H1 (cell line): ENCODE data around the gene SLC25A28. TPM values are rescaled to one million over a fixed set of nuclear protein-coding genes. Genes with fewer than 3 reads are reported as not detected.

Source experiments
- CTCF ChIA-PET: fragments of 300-600 bp; sonication (Branson Sonifier 250); formaldehyde crosslinking; loops from one replicate; lab custom pipeline; 2021; ENCODE audit not compliant: partially characterized antibody; lab: Charles Lee
- POLR2A ChIA-PET: fragments of 300-600 bp; sonication (Branson Sonifier 250); formaldehyde crosslinking; loops from one replicate; lab custom pipeline; 2021; ENCODE audit warnings: inconsistent platforms; ENCODE audit not compliant: partially characterized antibody; lab: Charles Lee
- DNase-seq, 2 experiments: peaks; one replicate each; pipeline versions ENCODE4 v3.0.0 to v3.0.0-alpha.2; 2010 to 2022; ENCODE audit warnings: low spot score in 2 of 2, low read depth in 1 of 2, mixed read lengths in 1 of 2
- FAIRE-seq: peaks from 2 replicates; lab custom pipeline; 2011; peaks lifted over from hg19 to GRCh38; lab: Jason Lieb, UNC
- H2AFZ ChIP-seq: 2 replicates; pipeline ENCODE4 v1.8.1; 2012; ENCODE audit warnings: low read length, inconsistent platforms
- H2AK5ac ChIP-seq: 2 replicates; pipeline ENCODE4 v1.6.1; 2013; ENCODE audit warnings: low read depth, low read length
- H2BK120ac ChIP-seq: replicated peaks from 2 replicates; pipeline ENCODE3; 2013; ENCODE audit warnings: low read depth, low read length, inconsistent platforms
- H2BK12ac ChIP-seq: 2 replicates; pipeline ENCODE4 v1.6.1; 2013; ENCODE audit warnings: low read depth, low read length
- H2BK15ac ChIP-seq: 2 replicates; pipeline ENCODE4 v1.6.1; 2013; ENCODE audit warnings: low read length
- H2BK20ac ChIP-seq: 2 replicates; pipeline ENCODE4 v1.6.1; 2013; ENCODE audit warnings: low read length
- H2BK5ac ChIP-seq: 2 replicates; pipeline ENCODE4 v1.6.1; 2013; ENCODE audit warnings: low read depth, low read length
- H3K14ac ChIP-seq: 2 replicates; pipeline ENCODE4 v1.6.1; 2013; ENCODE audit warnings: inconsistent platforms; ENCODE audit not compliant: insufficient read length
- H3K18ac ChIP-seq: 2 replicates; pipeline ENCODE4 v1.6.1; 2013; ENCODE audit warnings: low read length; ENCODE audit errors: extremely low read depth
- H3K23ac ChIP-seq: 2 replicates; pipeline ENCODE4 v1.6.1; 2013; ENCODE audit warnings: inconsistent platforms; ENCODE audit not compliant: insufficient read length
- H3K23me2 ChIP-seq: 2 replicates; pipeline ENCODE4 v1.6.1; 2013; ENCODE audit warnings: low read depth, low read length
- H3K27ac ChIP-seq: 2 replicates; pipeline ENCODE4 v1.6.1; 2011; ENCODE audit warnings: low read depth, low read length, inconsistent platforms
- H3K27me3 ChIP-seq, 4 experiments: replicated peaks in 1 of 4; 1 replicate in 1 of 4; 2 replicates in 3 of 4; pipeline versions ENCODE4 v1.6.1 to v1.8.1; 2011 to 2013; ENCODE audit warnings: low read length in 3 of 4, mild to moderate bottlenecking in 3 of 4, inconsistent platforms in 2 of 4, mixed read lengths in 2 of 4, moderate library complexity in 1 of 4; ENCODE audit not compliant: control insufficient read depth in 3 of 4, insufficient read depth in 3 of 4; ENCODE audit errors: extremely low read depth in 1 of 4
- H3K36me3 ChIP-seq, 4 experiments: 2 replicates each; pipeline versions ENCODE4 v1.6.1 to v1.8.1; 2011 to 2013; ENCODE audit warnings: mild to moderate bottlenecking in 4 of 4, low read length in 3 of 4, moderate library complexity in 2 of 4, control low read depth in 1 of 4, inconsistent platforms in 1 of 4; ENCODE audit not compliant: insufficient read depth in 4 of 4, control insufficient read depth in 2 of 4
- H3K4ac ChIP-seq: replicated peaks from 2 replicates; pipeline ENCODE3; 2013; ENCODE audit warnings: low read length, low read depth, mixed read lengths, inconsistent platforms; ENCODE audit not compliant: insufficient read length
- H3K4me1 ChIP-seq, 4 experiments: replicated peaks in 1 of 4; 1 replicate in 1 of 4; 2 replicates in 3 of 4; pipeline versions ENCODE4 v1.6.1 to v1.8.1; 2011 to 2013; ENCODE audit warnings: low read length in 3 of 4, inconsistent platforms in 2 of 4, mixed read lengths in 1 of 4; ENCODE audit not compliant: insufficient read depth in 4 of 4, control insufficient read depth in 3 of 4
- H3K4me2 ChIP-seq, 2 experiments: 2 replicates each; pipeline versions ENCODE4 v1.6.1 to v1.8.1; 2011 to 2013; ENCODE audit warnings: low read depth in 2 of 2, low read length in 2 of 2, control low read depth in 1 of 2, inconsistent platforms in 1 of 2, mild to moderate bottlenecking in 1 of 2; ENCODE audit not compliant: insufficient read depth in 1 of 2
- H3K4me3 ChIP-seq, 4 experiments: fragments of 200-600, 300-600 bp in 1 of 4; sonication (generic), shearing (Covaris generic), sonication (Bioruptor Twin) in 1 of 4; 2 replicates each; pipeline versions ENCODE4 v1.5.1 to v1.8.1; 2011 to 2016; ENCODE audit warnings: low read length in 4 of 4, low read depth in 3 of 4, control low read depth in 2 of 4, inconsistent platforms in 2 of 4, mild to moderate bottlenecking in 2 of 4, mixed read lengths in 1 of 4, moderate library complexity in 1 of 4; ENCODE audit not compliant: insufficient read depth in 2 of 4; ENCODE audit errors: extremely low read depth in 1 of 4
- H3K56ac ChIP-seq: replicated peaks from 2 replicates; pipeline ENCODE3; 2013; ENCODE audit warnings: low read depth, mild to moderate bottlenecking, mixed read lengths, low read length, inconsistent platforms; ENCODE audit not compliant: insufficient read length
- H3K79me1 ChIP-seq: 2 replicates; pipeline ENCODE4 v1.6.1; 2013; ENCODE audit warnings: low read depth, low read length, control low read depth
- H3K79me2 ChIP-seq, 2 experiments: 2 replicates each; pipeline versions ENCODE4 v1.6.1 to v1.8.1; 2012 to 2013; ENCODE audit warnings: low read length in 2 of 2, mild to moderate bottlenecking in 2 of 2, inconsistent platforms in 1 of 2; ENCODE audit not compliant: insufficient read depth in 2 of 2, control insufficient read depth in 1 of 2
- H3K9ac ChIP-seq, 4 experiments: replicated peaks in 1 of 4; 1 replicate in 1 of 4; 2 replicates in 3 of 4; pipeline versions ENCODE4 v1.6.1 to v1.8.1; 2011 to 2013; ENCODE audit warnings: low read depth in 3 of 4, low read length in 3 of 4, control low read depth in 2 of 4, mild to moderate bottlenecking in 2 of 4, moderate library complexity in 2 of 4, inconsistent platforms in 1 of 4; ENCODE audit errors: extremely low read depth in 1 of 4
- H3K9me3 ChIP-seq, 2 experiments: 2 replicates each; pipeline versions ENCODE4 v1.6.1 to v1.8.1; 2012 to 2013; ENCODE audit warnings: mild to moderate bottlenecking in 2 of 2, moderate library complexity in 2 of 2, control low read depth in 1 of 2, inconsistent platforms in 1 of 2, low read depth in 1 of 2, low read length in 1 of 2, mixed read lengths in 1 of 2; ENCODE audit not compliant: insufficient read depth in 2 of 2
- H4K20me1 ChIP-seq, 2 experiments: replicated peaks in 1 of 2; 2 replicates each; pipeline versions ENCODE3 to v1.8.1; 2011 to 2013; ENCODE audit warnings: inconsistent platforms in 2 of 2, low read length in 2 of 2, mild to moderate bottlenecking in 1 of 2; ENCODE audit not compliant: insufficient read depth in 2 of 2, control insufficient read depth in 1 of 2
- H4K5ac ChIP-seq: 2 replicates; pipeline ENCODE4 v1.6.1; 2013; ENCODE audit warnings: low read length, low read depth, mixed read lengths, inconsistent platforms; ENCODE audit not compliant: insufficient read length
- H4K8ac ChIP-seq: 2 replicates; pipeline ENCODE4 v1.8.0; 2013; ENCODE audit warnings: mild to moderate bottlenecking, moderate library complexity, low read length, inconsistent platforms; ENCODE audit not compliant: insufficient read depth; ENCODE audit errors: extremely low read depth
- H4K91ac ChIP-seq: replicated peaks from 2 replicates; pipeline ENCODE3; 2013; ENCODE audit warnings: low read length, mixed read lengths, inconsistent platforms; ENCODE audit not compliant: insufficient read length
- ASH2L ChIP-seq: fragments of 200-600, 300-600 bp; sonication (generic); IDR thresholded peaks from one replicate; pipeline ENCODE4 v1.7.1; 2017; ENCODE audit warnings: low read length
- BCL11A ChIP-seq, 2 experiments: IDR thresholded peaks; one replicate each; pipeline ENCODE4 v1.6.1; 2011; ENCODE audit warnings: low read depth in 2 of 2, low read length in 2 of 2, mild to moderate bottlenecking in 2 of 2
- HDAC6 ChIP-seq: IDR thresholded peaks from one replicate; pipeline ENCODE4 v1.7.1; 2012; ENCODE audit warnings: low read depth, mild to moderate bottlenecking, inconsistent platforms, low read length, moderate library complexity
- JUN ChIP-seq: IDR thresholded peaks from 2 replicates; pipeline ENCODE4 v1.6.1; 2011; ENCODE audit warnings: low read depth, mild to moderate bottlenecking, improper control_type of control experiment, low read length
- KDM4A ChIP-seq: IDR thresholded peaks from one replicate; pipeline ENCODE4 v1.7.1; 2012; ENCODE audit warnings: low read depth, mild to moderate bottlenecking, moderate library complexity, low read length, inconsistent platforms; ENCODE audit not compliant: severe bottlenecking
- PHF8 ChIP-seq: fragments of 200-600 bp; sonication (generic); conservative IDR thresholded peaks from 2 replicates; pipeline ENCODE4 v1.7.1; 2012; ENCODE audit warnings: low read depth, mild to moderate bottlenecking, inconsistent platforms, low read length, moderate library complexity
- POLR2AphosphoS5 ChIP-seq: IDR thresholded peaks from 2 replicates; pipeline ENCODE4 v1.6.1; 2011; ENCODE audit warnings: low read depth, low read length
- RNF2 ChIP-seq: fragments of 200-900, 300-1000 bp; sonication (generic); IDR thresholded peaks from 2 replicates; pipeline ENCODE4 v1.7.1; 2016; ENCODE audit warnings: borderline replicate concordance, low read depth, mild to moderate bottlenecking, antibody characterized with exemption, low read length; ENCODE audit not compliant: poor library complexity, severe bottlenecking; ENCODE audit errors: missing control alignments
- SP4 ChIP-seq: IDR thresholded peaks from 2 replicates; pipeline ENCODE4 v1.6.1; 2012; ENCODE audit warnings: low read length, inconsistent platforms
- TBP ChIP-seq: IDR thresholded peaks from 2 replicates; pipeline ENCODE4 v1.6.1; 2011; ENCODE audit warnings: low read depth, low read length, improper control_type of control experiment
- YY1 ChIP-seq: IDR thresholded peaks from 2 replicates; pipeline ENCODE4 v1.6.1; 2011; ENCODE audit warnings: low read depth, mild to moderate bottlenecking, low read length
- WGBS, 2 experiments: shearing (Covaris generic) in 1 of 2; methylation state at CpG; one replicate each; pipeline versions ENCODE4 v1.1.6 to v1.1.7; 2013 to 2015; ENCODE audit warnings: low lambda C conversion rate in 2 of 2, mixed read lengths in 2 of 2, inconsistent platforms in 1 of 2, low coverage in 1 of 2, missing lambda C conversion rate in 1 of 2; ENCODE audit not compliant: insufficient replicate concordance in 2 of 2, insufficient coverage in 1 of 2, insufficient read length in 1 of 2; ENCODE audit errors: extremely low coverage in 1 of 2, missing lambda C conversion rate in 1 of 2; 5-methylcytosine and 5-hydroxymethylcytosine counted together
- polyA plus RNA-seq, 7 experiments: library from polyadenylated mRNA; depleted of rRNA in 3 of 7; stranded (reverse) in 5 of 7; unstranded in 2 of 7; fragments of >200 nt in 5 of 7; fragments of 200-250 nt in 2 of 7; gene quantifications; 1 replicate in 5 of 7; 2 replicates in 1 of 7; 4 replicates in 1 of 7; pipeline versions ENCODE4 v1.2.1 to v1.2.3, GENCODE V29; 2011 to 2013; ENCODE audit warnings: missing spikeins in 2 of 7, mixed read lengths in 2 of 7
- total RNA-seq: library from RNA; stranded (reverse); fragmentation: NEBNext Ultra II Directional; extraction: Animal tissue kit (Norgen Biotek cat#: 25700); gene quantifications from 2 replicates; pipeline ENCODE4 v1.2.1, GENCODE V29; 2021

Gene SLC25A28
- total and polyA plus RNA-seq, 2 of the 8 experiments (the other 6 are each of a cell fraction or from before 2014, with no cell fraction given), result 17.2 to 18.5 TPM

DNA sequence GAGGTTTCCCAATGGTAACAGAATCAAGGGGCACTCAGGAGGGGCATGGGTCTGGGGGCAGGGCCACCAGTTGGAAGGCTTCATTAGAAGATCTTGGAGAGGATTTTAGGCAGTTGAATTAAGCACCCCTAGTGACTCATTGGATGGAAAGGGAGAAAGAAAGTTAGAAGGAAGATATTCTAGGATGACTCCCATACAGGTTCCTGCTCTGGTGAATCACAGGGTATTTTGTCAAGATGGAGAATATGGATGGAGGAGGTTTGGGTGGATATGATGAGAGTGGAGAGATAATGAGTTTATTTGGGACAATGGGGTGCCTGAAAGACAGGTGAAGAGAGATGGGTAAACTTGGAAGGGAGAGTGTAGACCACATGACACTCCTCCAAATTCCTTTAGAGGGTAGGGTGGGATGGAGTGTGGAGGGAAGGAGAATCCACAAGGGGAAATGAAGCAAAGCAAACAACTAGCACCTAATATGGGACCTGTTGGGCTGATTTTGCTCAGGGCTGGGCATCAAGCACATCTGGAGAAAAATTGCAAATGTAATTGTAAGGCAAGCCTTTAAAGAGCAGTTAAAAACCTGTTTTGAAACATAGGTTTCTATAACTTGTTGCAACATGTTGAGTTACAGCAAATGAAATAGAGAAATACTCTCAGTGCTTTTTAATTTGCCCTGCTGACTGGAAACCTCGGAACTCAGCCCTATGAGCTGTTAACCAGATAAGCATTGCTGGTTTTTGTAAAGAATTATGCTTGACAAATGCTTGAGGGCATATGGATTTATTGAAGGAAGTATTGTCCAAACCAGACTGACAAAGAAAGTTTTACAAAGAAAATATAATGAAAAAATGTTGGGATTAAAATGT is 36.2 kb upstream of the SLC25A28 start:
- H4K91ac ChIP-seq, result no peak overlapping the region
- no peak overlapping the region for H4K8ac ChIP-seq
- H3K4me1 ChIP-seq, result no peaks in the 10 kb centered on the region; a peak in 1 of 7 replicates
- no peak overlapping the region; a peak in 1 of 7 replicates for H3K9ac ChIP-seq
- WGBS, 2 experiments, result 0% methylated on average over 1 of the region's 1 CpG; no CpG with 5 or more reads in 1 of the 2 experiments
- H2AK5ac ChIP-seq, result no peak overlapping the region
- no peak overlapping the region for H3K27ac ChIP-seq
- no peak overlapping the region for H2BK5ac ChIP-seq
- no peak overlapping the region for H2AFZ ChIP-seq
- no peak overlapping the region for H3K18ac ChIP-seq
- H3K23me2 ChIP-seq, result peaks cover 6% of the 10 kb centered on the region; the same call in 1 of the 2 replicates
- no peaks in the 10 kb centered on the region for H3K36me3 ChIP-seq
- H3K23ac ChIP-seq, result no peak overlapping the region
- CTCF ChIA-PET, result no interaction called here
- no peak overlapping the region for H2BK12ac ChIP-seq
- no peak overlapping the region for H3K4me2 ChIP-seq
- H3K4ac ChIP-seq, result no peak overlapping the region
- FAIRE-seq, result no peak
- peaks cover 0 to 11% (median 2%) of the 10 kb centered on the region in 4 experiments; a peak in 5 of 7 replicates for H3K27me3 ChIP-seq
- POLR2A ChIA-PET, result no interaction called here
- no peak overlapping the region for H2BK15ac ChIP-seq
- no peak for DNase-seq
- H4K20me1 ChIP-seq, result no peaks in the 10 kb centered on the region
- TF ChIP-seq PHF8, result no peak
- TF ChIP-seq SP4, result no peak
- no peak for TF ChIP-seq KDM4A
- TF ChIP-seq TBP, result no peak
- no peak for TF ChIP-seq RNF2
- no peak for TF ChIP-seq POLR2AphosphoS5
- no peak for TF ChIP-seq YY1
- TF ChIP-seq JUN, result no peak
- no peak for TF ChIP-seq BCL11A (IDR thresholded peaks at IDR 0.05; ENCODE audit: low read depth in 2 of 2, low read length in 2 of 2)
- TF ChIP-seq HDAC6, result no peak
- TF ChIP-seq ASH2L, result no peak
- no peak overlapping the region for H2BK120ac ChIP-seq
- no peaks in the 10 kb centered on the region for H3K79me1 ChIP-seq
- no peak overlapping the region for H4K5ac ChIP-seq
- no peaks in the 10 kb centered on the region for H3K9me3 ChIP-seq
- H2BK20ac ChIP-seq, result no peak overlapping the region
- no peak overlapping the region for H3K56ac ChIP-seq
- H3K4me3 ChIP-seq, result no peak overlapping the region
- H3K79me2 ChIP-seq, result no peaks in the 10 kb centered on the region
- H3K14ac ChIP-seq, result no peak overlapping the region
